Upper lobe of left lung (tissue), 4 donors: ENCODE results near the gene NBAS.

Experiments used
- EP300 ChIP-seq, 4 donors: sonication (generic); formaldehyde crosslinking; IDR thresholded peaks; one replicate each; pipeline ENCODE4 v1.5.1; 2017; ENCODE audit warnings: antibody characterized with exemption in 4 of 4, control low read depth in 2 of 4
- POLR2A ChIP-seq, 4 donors: fragments of 450-650 bp; IDR thresholded peaks; one replicate each; pipeline ENCODE4 v1.5.1; 2016 to 2017; ENCODE audit warnings: antibody characterized with exemption in 4 of 4, mild to moderate bottlenecking in 2 of 4
- POLR2AphosphoS5 ChIP-seq, 2 donors: sonication (generic); formaldehyde crosslinking; IDR thresholded peaks; one replicate each; pipeline ENCODE4 v1.5.1; 2017; ENCODE audit warnings: antibody characterized with exemption in 2 of 2
- TF ChIP-seq, protein P1 (sequence below), 6 experiments: fragments of 450-650 bp in 4 of 6; fragments of 200-600 bp in 2 of 6; sonication (generic) in 2 of 6; IDR thresholded peaks; one replicate each; pipeline ENCODE4 v1.5.1; 2016 to 2019; ENCODE audit warnings: antibody characterized with exemption in 6 of 6

DNA sequence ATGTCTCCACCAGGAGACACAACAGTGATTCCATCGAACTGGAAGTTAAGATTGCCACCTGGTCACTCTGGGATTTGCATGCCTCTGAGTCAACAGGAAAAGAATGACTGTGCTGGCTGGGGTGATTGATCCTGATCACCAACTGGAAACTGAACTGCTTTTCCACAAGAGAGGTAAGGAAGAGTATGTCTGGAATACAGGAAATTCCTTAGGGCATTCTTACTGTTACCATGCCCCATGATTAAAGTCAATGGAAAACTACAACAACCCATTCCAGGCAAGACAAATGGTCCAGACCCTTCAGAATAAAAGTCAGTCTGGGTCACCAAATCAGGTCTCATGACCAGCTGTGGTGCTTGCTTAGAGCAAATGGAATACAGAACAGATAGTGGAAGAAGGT, 18.5 kb upstream of the NBAS start:
- no peak for TF ChIP-seq POLR2AphosphoS5 (IDR thresholded peaks at IDR 0.05)
- no peak for TF ChIP-seq POLR2A (IDR thresholded peaks at IDR 0.05)
- TF ChIP-seq, protein P1, sequence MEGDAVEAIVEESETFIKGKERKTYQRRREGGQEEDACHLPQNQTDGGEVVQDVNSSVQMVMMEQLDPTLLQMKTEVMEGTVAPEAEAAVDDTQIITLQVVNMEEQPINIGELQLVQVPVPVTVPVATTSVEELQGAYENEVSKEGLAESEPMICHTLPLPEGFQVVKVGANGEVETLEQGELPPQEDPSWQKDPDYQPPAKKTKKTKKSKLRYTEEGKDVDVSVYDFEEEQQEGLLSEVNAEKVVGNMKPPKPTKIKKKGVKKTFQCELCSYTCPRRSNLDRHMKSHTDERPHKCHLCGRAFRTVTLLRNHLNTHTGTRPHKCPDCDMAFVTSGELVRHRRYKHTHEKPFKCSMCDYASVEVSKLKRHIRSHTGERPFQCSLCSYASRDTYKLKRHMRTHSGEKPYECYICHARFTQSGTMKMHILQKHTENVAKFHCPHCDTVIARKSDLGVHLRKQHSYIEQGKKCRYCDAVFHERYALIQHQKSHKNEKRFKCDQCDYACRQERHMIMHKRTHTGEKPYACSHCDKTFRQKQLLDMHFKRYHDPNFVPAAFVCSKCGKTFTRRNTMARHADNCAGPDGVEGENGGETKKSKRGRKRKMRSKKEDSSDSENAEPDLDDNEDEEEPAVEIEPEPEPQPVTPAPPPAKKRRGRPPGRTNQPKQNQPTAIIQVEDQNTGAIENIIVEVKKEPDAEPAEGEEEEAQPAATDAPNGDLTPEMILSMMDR (IDR thresholded peaks at IDR 0.05) = no peak
- TF ChIP-seq EP300 (IDR thresholded peaks at IDR 0.05) = no peak
